IPS DF 6.9 (cell line): Measurements from ENCODE around the gene WBP2NL.
"Not testable (repeated sequence)": the region's sequence is repeated elsewhere in the genome, so short reads cannot be mapped to it uniquely, and the experiment has no call there.

Experiments used
- DNase-seq: peaks from one replicate; pipeline ENCODE4 v3.0.0-alpha.2; 2013; ENCODE audit warnings: low read depth, low spot score
- H3K27ac ChIP-seq: one replicate; pipeline ENCODE4 v1.5.1; 2013; ENCODE audit warnings: low read length, control low read depth
- H3K27me3 ChIP-seq: 2 replicates; pipeline ENCODE4 v1.6.1; 2013; ENCODE audit warnings: mild to moderate bottlenecking, low read length; ENCODE audit not compliant: control insufficient read depth, insufficient read depth
- H3K36me3 ChIP-seq: 2 replicates; pipeline ENCODE4 v1.6.1; 2013; ENCODE audit warnings: low read length; ENCODE audit not compliant: control insufficient read depth, insufficient read depth
- H3K4me1 ChIP-seq: 2 replicates; pipeline ENCODE4 v1.6.1; 2013; ENCODE audit warnings: low read length; ENCODE audit not compliant: control insufficient read depth, insufficient read depth
- H3K4me3 ChIP-seq: 2 replicates; pipeline ENCODE4 v1.5.1; 2013; ENCODE audit warnings: mild to moderate bottlenecking, low read length
- H3K9me3 ChIP-seq: 2 replicates; pipeline ENCODE4 v1.6.1; 2013; ENCODE audit warnings: low read length, inconsistent platforms; ENCODE audit not compliant: control insufficient read depth, insufficient read depth
- WGBS: extraction: QIAGEN DNeasy Blood & Tissue Kit; methylation state at CpG from one replicate; pipeline ENCODE4 v1.1.7; 2013; ENCODE audit warnings: mixed read lengths, missing lambda C conversion rate; ENCODE audit not compliant: insufficient read length, insufficient coverage; 5-methylcytosine and 5-hydroxymethylcytosine counted together

WBP2NL gene, protein sequence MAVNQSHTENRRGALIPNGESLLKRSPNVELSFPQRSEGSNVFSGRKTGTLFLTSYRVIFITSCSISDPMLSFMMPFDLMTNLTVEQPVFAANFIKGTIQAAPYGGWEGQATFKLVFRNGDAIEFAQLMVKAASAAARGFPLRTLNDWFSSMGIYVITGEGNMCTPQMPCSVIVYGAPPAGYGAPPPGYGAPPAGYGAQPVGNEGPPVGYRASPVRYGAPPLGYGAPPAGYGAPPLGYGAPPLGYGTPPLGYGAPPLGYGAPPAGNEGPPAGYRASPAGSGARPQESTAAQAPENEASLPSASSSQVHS

DNA sequence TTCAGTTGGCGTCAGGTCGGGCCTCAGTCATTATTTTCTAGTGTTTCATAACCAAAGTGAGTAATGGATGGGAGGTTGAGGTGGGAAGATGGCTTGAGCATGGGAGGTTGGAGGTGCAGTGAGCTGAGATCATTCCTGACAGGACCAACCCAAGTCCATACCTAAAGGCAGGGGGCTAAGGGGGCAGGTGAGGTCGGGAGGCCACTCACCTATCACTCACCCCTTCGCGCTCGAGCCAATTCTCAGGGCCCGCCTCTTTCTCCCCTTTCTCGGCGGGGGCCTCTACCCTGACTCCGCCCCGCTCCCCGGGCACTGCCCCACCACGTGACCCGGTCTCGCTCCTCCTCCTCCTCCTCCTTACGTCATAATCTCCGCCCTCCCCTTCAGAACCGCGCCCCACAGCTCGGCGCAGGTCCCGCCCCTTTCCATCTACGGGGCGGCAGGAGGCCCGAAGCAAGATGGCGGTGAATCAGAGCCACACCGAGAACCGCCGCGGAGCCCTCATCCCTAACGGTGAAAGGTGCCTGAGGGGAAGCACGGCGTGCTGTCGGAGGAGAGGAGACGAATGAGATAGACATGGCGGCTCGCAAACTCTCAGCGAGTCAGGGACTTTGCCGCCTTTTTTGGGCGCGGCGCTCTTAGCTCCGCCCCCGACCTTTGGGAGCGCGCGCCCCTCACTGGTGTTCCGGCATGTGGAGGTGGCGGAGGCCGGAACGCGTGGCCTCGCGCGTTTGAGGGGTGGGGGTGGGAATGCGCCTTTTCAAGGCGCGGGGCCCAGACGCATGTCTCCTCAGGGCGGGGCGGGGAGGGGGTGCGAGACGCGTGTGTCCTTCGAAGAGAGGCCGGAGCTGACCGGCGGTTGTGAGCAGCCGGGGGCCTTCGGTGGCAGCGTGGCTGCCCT lies at the start of gene WBP2NL:
Gene WBP2NL (plus strand): TSS at position 428 of the 901 bp plus-strand sequence. CDS start 31 bp downstream, at position 459.
- Histone ChIP-seq H3K36me3 (no peaks in the 10 kb centered on the region), H3K4me3 (no peak within 1 kb of the TSS), H3K9me3 (no peaks in the 10 kb centered on the region)

DNA sequence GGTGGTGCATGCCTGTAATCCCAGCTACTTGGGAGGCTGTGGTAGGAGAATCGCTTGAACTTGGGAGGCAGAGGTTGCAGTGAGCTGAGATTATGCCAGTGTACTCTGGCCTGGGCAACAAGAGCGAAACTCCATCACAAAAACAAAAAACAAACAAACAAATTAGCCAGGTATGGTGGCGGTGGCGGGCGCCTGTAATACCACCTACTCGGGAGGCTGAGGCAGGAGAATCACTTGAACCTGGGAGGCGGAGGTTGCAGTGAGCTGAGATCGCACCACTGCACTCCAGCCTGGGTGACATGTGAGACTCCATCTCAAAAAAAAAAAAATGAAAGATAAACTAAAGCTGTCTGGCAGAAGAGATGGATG lies 49.7 kb upstream of the WBP2NL start:
- not testable (repeated sequence) for H3K9me3 ChIP-seq, DNase-seq, H3K27me3 ChIP-seq, H3K36me3 ChIP-seq, H3K4me3 ChIP-seq, H3K27ac ChIP-seq
- WGBS, result no CpG with 5 or more reads among the region's 8 CpGs
- H3K4me1 ChIP-seq, result peaks cover 10% of the 10 kb centered on the region

More for the DNA sequence above, at the start of gene WBP2NL:
- DNase-seq, result no peak
- H3K27ac ChIP-seq, result no peak within 1 kb of the TSS
- H3K27me3 ChIP-seq, result no peaks in the 10 kb centered on the region
- H3K4me1 ChIP-seq, result no peaks in the 10 kb centered on the region
- no CpG with 5 or more reads among the region's 71 CpGs for WGBS

DNA sequence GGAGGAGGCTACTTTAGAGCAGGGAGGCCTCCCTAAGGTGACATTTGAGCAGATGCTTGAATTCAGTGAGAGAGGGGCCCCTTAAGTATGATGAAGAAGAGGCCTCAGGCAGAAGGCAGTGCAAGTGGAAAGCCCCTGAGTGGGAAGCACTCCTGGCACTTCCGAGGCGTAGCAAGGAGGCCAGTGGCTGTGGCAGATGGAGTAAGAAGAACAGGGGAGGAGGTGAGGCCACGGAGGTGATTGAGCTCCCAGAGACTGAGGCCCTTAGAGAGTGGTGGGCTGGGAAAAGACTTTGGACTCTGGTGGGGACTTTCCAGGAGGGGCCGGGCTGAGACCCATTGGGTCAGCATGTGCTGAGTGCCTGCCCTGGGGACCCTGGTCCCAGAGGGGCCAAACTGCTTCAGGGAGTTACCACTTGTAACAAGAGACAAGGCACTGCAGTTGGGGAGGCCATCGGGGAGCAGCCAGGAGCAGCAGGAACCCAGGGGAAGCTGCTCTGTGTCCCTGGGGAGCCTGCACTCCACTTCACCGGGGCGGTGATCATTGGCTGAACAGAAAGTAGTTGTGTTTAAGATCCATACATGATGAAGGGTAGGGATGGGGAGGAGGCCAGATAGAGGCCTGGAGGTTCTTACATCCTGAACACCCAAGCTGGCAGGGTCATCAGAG lies 49.2 kb upstream of the WBP2NL start:
- no peaks in the 10 kb centered on the region for H3K9me3 ChIP-seq
- H3K4me3 ChIP-seq, result no peak overlapping the region
- DNase-seq, result no peak
- no peaks in the 10 kb centered on the region; the same call in 1 of the 2 replicates for H3K36me3 ChIP-seq
- no CpG with 5 or more reads among the region's 7 CpGs for WGBS
- H3K27ac ChIP-seq, result no peak overlapping the region
- H3K27me3 ChIP-seq, result no peaks in the 10 kb centered on the region
- H3K4me1 ChIP-seq, result peaks cover 10% of the 10 kb centered on the region

DNA sequence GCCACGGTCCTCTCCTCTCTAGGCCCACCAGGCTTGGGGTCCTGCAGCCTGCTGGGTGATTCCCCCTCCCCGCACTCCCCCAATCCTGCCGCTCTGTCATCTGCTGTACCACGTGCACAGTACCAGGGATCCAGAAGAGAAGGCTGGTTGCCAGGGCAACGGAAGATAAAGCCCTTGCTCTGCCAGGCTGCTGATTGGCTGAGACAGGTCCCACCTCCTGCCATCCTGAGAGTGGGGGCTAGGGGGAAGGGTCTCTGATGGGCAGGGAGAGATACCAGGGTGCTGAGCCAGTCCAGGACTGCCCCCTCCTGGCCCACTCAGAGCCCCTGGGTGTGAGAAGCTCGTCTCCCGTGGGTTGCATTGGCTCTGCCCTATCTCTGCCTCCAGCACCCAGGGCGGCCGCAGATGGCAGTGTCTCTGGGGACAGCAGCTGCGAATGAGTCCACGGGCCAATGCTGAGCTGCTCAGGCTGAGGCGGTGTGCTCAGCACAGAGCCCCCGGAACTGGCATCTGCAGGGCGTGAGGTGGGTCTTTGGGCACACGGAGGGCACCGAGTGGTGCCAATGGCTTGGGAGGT lies 46.6 kb upstream of the WBP2NL start, which contains the start of gene SMIM45:
Gene SMIM45 (plus strand): TSS at position 253 of the 577 bp plus-strand sequence.
- no peak for DNase-seq

DNA sequence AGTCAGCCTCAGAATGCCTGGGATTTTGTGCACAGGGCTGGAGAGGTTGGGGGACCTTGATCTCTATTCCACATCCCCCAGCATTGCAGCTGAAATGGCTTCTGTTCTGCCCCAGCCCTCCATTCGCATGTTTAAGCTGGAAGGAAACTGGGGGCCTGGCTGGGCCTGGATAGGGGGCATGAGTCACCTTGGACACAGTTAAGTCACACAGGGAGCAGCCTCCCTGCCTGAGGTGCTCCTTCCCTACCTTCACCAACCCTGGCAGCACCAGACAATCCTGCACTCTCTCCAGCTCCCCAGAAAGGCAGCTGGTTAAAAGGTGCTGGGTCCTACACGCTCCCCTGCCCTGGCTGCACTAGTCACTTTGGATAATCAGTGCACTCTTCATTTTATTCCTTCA lies 45.9 kb upstream of the WBP2NL start:
- Histone ChIP-seq H3K9me3 (no peaks in the 10 kb centered on the region), H3K4me3 (no peak overlapping the region), H3K27me3 (no peaks in the 10 kb centered on the region), H3K4me1 (peaks cover 5% of the 10 kb centered on the region), H3K36me3 (no peaks in the 10 kb centered on the region), H3K27ac (no peak overlapping the region)
- DNase-seq, result no peak
- WGBS, result no CpG with 5 or more reads among the region's 2 CpGs

More for the DNA sequence above, 46.6 kb upstream of the WBP2NL start, which contains the start of gene SMIM45:
- no CpG with 5 or more reads among the region's 16 CpGs for WGBS
- Histone ChIP-seq H3K9me3 (no peaks in the 10 kb centered on the region), H3K27me3 (no peaks in the 10 kb centered on the region), H3K4me3 (no peak within 1 kb of the TSS), H3K36me3 (no peaks in the 10 kb centered on the region), H3K4me1 (peaks cover 5% of the 10 kb centered on the region), H3K27ac (no peak within 1 kb of the TSS)

DNA sequence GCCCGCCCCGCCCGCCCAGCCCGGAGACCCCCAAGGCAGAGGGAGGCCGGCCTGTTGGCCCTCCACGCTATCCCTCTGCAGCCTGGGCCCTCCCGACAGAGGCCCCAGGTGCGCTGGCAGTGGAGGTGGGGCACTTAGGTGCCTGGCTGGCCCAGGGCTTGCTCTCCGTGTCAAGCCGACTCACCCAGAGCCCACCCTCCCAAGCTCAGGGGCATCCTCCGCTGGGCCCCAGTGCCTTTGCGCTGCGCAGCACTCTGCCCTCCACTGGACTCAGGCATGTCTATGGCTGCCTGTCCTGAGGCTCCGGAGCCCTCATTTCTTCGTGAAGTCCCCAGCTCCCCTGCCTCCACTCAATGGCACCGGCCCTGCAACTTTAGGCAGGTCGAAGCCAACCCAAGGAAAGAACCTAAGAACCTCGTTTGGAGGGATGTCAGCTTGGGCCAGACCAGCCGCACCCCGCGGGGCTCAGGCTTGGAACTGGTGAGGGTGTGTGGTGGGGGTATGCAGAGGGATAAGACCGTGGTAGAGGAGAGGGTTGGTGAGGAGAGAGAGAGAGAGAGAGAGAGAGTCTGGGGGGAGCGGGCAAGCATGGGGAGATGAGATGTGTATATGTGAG lies 40.5 kb upstream of the WBP2NL start:
- Histone ChIP-seq H3K4me3 (peak overlapping the region; percentile 21; the same call in 1 of the 2 replicates), H3K4me1 (peaks cover 4% of the 10 kb centered on the region; the same call in 1 of the 2 replicates), H3K27me3 (no peaks in the 10 kb centered on the region), H3K9me3 (no peaks in the 10 kb centered on the region), H3K27ac (no peak overlapping the region), H3K36me3 (no peaks in the 10 kb centered on the region)
- 100% methylated on average over 1 of the region's 23 CpGs for WGBS
- no peak for DNase-seq

DNA sequence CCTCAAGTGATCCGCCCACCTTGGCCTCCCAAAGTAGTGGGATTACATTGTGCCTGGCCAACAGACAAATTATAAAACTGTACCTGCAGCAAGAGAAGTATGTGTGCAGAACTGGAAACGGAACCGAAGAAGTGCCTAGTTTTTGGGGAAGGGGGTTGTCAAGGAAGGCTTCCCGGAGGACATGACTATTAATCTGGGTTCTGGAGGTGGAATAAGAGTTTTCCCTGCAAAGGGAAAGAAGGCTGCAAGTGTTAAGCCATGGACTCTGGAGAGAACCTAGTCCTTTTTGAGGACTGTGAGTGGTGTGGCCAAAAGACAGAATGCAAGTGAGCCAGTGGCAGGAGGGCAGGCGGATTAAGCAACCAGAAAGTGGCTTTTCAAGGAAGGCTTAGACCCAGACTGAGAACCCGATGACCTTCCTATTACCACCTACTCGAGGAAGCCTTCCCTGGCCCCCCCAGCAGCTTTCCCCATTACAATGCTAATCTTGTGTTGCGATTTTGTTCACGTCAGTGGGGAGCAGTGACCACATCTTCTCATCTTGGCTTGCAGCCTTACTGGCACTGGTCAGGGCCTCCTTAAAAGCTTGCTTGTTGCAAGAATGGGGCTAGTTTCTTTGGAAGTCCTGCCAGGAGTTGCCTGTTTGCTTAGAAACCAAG lies 35.0 kb upstream of the WBP2NL start:
- no peaks in the 10 kb centered on the region for H3K36me3 ChIP-seq
- H3K4me3 ChIP-seq, result no peak overlapping the region
- peaks cover 2% of the 10 kb centered on the region; the same call in 1 of the 2 replicates for H3K4me1 ChIP-seq
- no CpG with 5 or more reads among the region's 9 CpGs for WGBS
- DNase-seq, result no peak
- no peak overlapping the region for H3K27ac ChIP-seq
- H3K27me3 ChIP-seq, result no peaks in the 10 kb centered on the region
- no peaks in the 10 kb centered on the region for H3K9me3 ChIP-seq

DNA sequence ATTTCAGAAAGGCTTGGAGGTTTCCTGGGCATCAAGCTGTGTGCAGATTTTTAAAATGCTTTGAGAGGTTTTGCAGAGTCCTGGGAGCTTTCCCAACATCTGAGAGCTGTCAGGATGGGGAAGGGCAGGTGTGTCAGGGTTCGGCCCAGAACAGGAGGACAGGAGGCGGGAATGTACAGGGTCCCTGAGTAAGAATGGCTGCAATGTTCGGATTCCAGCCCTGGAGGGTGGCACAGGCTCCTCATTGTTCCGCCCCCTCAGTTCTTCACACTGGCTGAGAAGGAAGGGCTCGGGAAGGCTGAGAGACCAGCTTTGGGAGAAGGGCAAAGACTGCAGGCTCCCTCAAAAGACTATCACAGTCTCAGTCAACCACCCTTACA lies 34.5 kb upstream of the WBP2NL start:
- Histone ChIP-seq H3K4me1 (peaks cover 2% of the 10 kb centered on the region; the same call in 1 of the 2 replicates), H3K36me3 (no peaks in the 10 kb centered on the region), H3K9me3 (no peaks in the 10 kb centered on the region), H3K27me3 (no peaks in the 10 kb centered on the region), H3K4me3 (no peak overlapping the region), H3K27ac (no peak overlapping the region)
- no peak for DNase-seq
- whole genome bisulfite sequencing, result no CpG with 5 or more reads among the region's 5 CpGs

DNA sequence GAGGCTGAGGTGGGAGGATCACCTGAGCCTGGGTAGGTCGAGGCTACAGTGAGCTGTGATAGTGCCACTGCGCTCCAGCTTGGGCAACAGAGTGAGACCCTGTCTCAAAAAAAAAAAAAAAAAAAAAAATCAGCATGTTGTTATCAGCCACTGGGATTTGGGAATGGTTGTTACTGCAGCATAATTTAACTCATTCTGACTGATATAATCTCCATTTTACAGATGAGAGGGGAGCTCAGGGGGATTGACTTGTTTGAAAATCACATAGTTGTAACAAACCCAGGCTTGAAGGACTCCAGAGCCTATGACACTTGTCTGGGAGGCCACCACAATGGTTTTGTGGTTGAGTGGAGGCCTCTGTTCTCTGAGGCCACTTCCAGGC lies 32.4 kb upstream of the WBP2NL start:
- Histone ChIP-seq H3K9me3 (no peaks in the 10 kb centered on the region), H3K4me1 (peaks cover 5% of the 10 kb centered on the region), H3K27ac (no peak overlapping the region), H3K4me3 (no peak overlapping the region), H3K36me3 (no peaks in the 10 kb centered on the region), H3K27me3 (no peaks in the 10 kb centered on the region)
- no peak for DNase-seq
- no CpG with 5 or more reads among the region's 2 CpGs for WGBS
